ENCODE data around the gene ERCC2. TPM values are rescaled to one million over a fixed set of nuclear protein-coding genes. Genes with fewer than 3 reads are reported as not detected.

The ERCC2 gene
- total RNA-seq, 1 donor from 2014 or later = 67.3 TPM

DNA sequence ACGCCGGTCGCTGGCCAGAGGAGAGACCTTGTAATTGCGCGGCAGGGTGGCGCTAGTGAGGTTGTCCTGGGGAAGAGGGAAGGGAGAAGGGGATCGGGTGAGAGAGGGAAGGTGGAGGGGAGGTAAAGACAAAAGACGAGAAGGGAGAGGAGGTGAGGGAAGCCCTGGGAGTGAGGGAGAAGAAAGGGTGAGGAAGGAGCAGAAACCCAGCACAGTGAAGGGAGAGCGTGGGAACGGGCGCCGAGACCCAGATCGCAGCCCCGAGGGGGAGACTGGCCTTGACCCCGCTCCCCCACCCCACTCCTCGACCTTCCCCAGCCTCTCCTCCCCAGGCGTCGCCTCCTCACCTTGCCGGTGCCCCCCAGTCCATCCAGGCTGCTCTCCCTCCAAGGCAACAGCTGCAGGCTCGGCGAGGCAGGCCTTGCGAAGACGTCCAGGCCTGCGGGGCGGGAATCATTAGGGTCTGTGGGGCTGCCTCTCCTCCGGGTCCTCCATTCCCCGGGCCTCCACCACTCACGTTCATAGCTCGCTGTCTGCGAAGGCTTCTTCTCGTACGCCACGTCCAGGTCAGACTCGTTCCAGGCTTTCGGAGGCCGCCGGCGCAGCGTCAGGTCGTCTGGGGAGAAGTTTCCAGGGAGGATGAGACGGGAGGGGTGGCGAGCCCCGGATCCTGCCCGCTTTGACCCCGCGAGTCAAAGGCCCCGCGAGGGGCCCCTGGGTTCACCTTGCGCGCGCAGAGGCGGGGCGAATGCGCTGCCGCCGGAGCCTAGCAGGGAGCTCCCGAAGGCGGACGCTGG is 25.6 kb upstream of the ERCC2 start:
- no peaks in the 10 kb centered on the region for H3K36me3 Mint-ChIP-seq (ENCODE audit: low read depth)
- H3K4me1 Mint-ChIP-seq = peaks cover 6% of the 10 kb centered on the region
- H3K9me3 Mint-ChIP-seq = no peaks in the 10 kb centered on the region
- no peak overlapping the region for H3K27ac Mint-ChIP-seq (ENCODE audit: unreplicated experiment)
- DNase-seq (ENCODE audit: low read depth, low spot score) = no peak
- H3K4me3 Mint-ChIP-seq = no peak overlapping the region
- H3K27me3 Mint-ChIP-seq (ENCODE audit: low read depth) = peaks cover 19% of the 10 kb centered on the region
- TF ChIP-seq CTCF (conservative IDR thresholded peaks at IDR 0.05) = no peak

- Mint-ChIP-seq H3K27me3 (ENCODE audit: low read depth) (peaks cover 2% of the 10 kb centered on the region), H3K27ac (ENCODE audit: unreplicated experiment) (peak overlapping the region; percentile 27)
- no peak for TF ChIP-seq CTCF (conservative IDR thresholded peaks at IDR 0.05)
These were observed 21.7 kb upstream of the ERCC2 start for GRCh38 chr19:45391871-45392665.

GRCh38 chr19:45391346-45391745 is 21.0 kb upstream of the ERCC2 start:
- Mint-ChIP-seq H3K4me1 (no peaks in the 10 kb centered on the region), H3K27ac (ENCODE audit: unreplicated experiment) (no peak overlapping the region), H3K4me3 (no peak overlapping the region), H3K36me3 (ENCODE audit: low read depth) (no peaks in the 10 kb centered on the region), H3K27me3 (ENCODE audit: low read depth) (peaks cover 2% of the 10 kb centered on the region), H3K9me3 (no peaks in the 10 kb centered on the region)
- no peak for TF ChIP-seq CTCF (conservative IDR thresholded peaks at IDR 0.05)
- no peak for DNase-seq (ENCODE audit: low read depth, low spot score)

More at GRCh38 chr19:45391871-45392665, 21.7 kb upstream of the ERCC2 start:
- Mint-ChIP-seq H3K36me3 (ENCODE audit: low read depth) (no peaks in the 10 kb centered on the region), H3K4me1 (no peaks in the 10 kb centered on the region), H3K9me3 (no peaks in the 10 kb centered on the region), H3K4me3 (no peak overlapping the region)
- no peak for DNase-seq (ENCODE audit: low read depth, low spot score)

GRCh38 chr19:45385392-45386221 is 15.2 kb upstream of the ERCC2 start:
- Mint-ChIP-seq H3K36me3 (ENCODE audit: low read depth) (no peaks in the 10 kb centered on the region), H3K27me3 (ENCODE audit: low read depth) (peaks cover 8% of the 10 kb centered on the region), H3K4me1 (no peaks in the 10 kb centered on the region), H3K9me3 (no peaks in the 10 kb centered on the region), H3K27ac (ENCODE audit: unreplicated experiment) (no peak overlapping the region), H3K4me3 (no peak overlapping the region)
- TF ChIP-seq CTCF (conservative IDR thresholded peaks at IDR 0.05) = no peak
- no peak for DNase-seq (ENCODE audit: low read depth, low spot score)

- TF ChIP-seq CTCF (conservative IDR thresholded peaks at IDR 0.05) = no peak
- H3K36me3 Mint-ChIP-seq (ENCODE audit: low read depth) = no peaks in the 10 kb centered on the region
- DNase-seq (ENCODE audit: low read depth, low spot score) = no peak
- H3K4me1 Mint-ChIP-seq = no peaks in the 10 kb centered on the region
- H3K9me3 Mint-ChIP-seq = no peaks in the 10 kb centered on the region
- H3K27me3 Mint-ChIP-seq (ENCODE audit: low read depth) = peaks cover 8% of the 10 kb centered on the region
- no peak overlapping the region for H3K4me3 Mint-ChIP-seq
- no peak overlapping the region for H3K27ac Mint-ChIP-seq (ENCODE audit: unreplicated experiment)
These were observed 12.1 kb upstream of the ERCC2 start for GRCh38 chr19:45382426-45382825.
